Stimulated activated CD8-positive, alpha-beta memory T cell treated with anti-CD3 and anti-CD28 coated beads, Interleukin-2, amount 100 ng/mL, for 1 hour (primary cell): Measurements from ENCODE around the gene IL4R.
"Not testable (repeated sequence)": the region's sequence is repeated elsewhere in the genome, so short reads cannot be mapped to it uniquely, and the experiment has no call there.

Source experiments
- DNase-seq, 2 donors: peaks; one replicate each; pipeline ENCODE4 v3.0.0-alpha.2; 2020; ENCODE audit warnings: low read depth in 2 of 2

Gene IL4R

DNA sequence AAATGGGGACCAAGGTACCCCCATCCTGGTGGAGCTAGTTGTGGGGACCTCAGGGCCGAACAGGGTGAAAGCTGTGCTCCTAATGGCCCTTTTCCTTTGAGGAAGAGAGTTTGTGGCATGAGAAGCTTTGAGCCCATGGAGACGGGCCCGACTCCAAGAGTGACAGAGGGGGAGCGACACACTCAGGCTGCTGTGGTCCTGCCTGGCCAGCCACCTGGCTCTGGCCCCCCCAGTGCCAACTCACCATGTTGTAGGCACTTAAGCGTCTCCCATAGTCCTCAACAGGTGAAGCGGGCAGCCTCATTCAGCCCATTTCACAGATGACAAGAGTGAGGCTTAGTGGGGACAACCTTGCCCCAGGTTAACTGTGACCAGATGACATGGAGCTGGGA is 89.8 kb downstream of the IL4R start:
- no peak for DNase-seq

DNA sequence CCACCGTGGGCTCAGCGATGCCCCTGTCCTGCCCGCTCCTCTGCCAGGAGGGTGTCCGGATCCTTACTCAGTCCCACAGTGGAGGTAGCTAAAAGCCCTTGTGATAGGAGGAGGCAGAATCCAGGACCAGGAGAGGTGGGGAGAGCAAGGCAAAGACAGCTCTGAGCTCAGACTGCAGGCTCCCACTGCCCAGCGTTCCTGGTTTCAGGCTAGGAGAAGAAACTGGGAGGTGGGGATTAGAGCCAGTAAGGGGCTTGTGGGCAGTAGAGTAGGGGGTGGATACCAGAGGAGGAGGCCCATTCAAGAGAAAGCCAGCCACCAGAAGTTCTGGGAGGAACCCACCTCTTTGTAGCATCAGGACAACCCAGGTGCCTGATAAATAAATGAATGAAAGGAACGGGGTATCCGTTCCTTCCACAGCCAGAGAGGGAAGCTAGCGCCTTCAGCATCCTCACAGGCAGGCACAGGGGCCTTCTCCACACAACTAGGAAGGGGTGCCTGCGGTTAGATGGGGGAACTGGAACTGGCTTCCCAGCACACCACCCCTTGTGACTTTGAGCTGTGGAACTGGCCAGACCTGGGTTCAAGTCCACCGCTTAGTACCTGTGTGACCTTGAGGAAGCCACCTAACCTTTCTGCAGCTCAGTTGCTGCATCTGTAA is 90.5 kb downstream of the IL4R start:
- no peak for DNase-seq

DNA sequence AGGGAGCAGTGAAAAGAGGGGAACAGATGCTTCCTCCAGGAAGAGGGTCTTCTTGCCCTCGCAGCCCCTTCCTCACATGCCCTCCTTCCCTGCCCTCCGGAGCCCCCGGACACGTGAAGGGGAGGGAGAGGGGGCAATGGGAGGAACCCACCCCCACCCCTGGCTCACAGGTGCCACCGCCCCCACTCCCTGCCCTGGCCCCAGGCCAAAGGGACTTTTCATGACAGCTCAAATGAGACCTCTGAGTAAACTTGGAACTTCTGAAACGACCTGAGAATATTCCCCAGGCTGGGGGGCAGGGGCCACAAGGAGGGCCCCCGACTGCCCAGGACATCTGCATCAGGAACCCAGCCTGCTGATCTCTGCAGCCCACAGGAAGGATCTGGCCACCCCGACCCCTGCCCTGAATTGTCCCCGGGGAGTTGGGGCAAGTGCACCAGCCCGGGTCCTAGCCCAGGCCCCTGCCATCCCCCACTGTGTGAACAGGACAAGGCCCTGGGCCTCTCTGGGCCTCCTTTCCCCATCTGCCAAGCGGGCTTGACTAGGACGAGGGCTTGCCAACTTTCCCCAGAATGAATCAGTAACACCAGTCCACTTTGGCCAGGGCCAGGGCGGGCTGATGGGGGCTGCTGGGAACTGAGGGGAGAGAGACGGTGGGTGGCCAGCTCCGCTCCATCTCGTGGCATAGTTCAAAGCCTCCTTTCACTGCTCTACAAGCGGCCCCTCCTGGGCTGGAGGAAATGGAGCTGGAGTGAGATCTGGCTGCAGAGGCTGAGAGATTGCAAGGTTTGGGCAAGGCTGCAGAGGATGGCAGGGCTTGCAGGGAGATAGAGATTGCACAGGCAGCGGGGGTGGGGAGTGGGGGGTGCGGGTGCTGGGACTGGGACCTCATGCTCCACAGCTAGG is 92.0 kb downstream of the IL4R start:
- no peak for DNase-seq

DNA sequence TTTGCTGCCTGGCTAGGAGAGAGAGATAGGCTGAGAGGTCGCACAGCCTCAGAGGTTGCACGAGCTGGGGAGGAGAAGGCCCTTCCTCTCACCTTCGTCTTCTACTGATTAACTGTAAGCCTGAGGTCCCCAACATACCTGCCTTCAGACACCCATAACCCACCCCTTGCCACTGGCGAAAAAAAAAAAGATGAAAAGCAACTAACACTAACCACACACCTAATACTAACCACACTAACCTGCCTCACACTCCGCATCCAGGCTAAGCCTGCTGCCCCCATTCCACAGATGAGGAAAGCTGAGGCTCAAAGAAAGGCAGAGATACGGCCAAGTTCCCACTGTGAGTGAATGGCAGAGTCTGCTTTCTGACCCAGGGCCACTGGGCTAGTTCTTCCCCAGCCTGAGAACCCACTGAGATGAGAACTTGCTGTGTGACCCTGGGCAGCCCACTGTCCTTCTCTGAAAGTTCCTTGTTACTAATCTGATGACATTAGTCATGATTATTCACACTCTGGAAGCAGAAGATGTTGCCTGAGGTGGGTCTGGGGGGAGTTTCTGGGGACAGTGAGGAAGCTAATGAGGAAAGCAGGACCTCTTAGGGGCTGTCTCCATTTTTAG is 92.8 kb downstream of the IL4R start:
- DNase-seq: no peak

DNA sequence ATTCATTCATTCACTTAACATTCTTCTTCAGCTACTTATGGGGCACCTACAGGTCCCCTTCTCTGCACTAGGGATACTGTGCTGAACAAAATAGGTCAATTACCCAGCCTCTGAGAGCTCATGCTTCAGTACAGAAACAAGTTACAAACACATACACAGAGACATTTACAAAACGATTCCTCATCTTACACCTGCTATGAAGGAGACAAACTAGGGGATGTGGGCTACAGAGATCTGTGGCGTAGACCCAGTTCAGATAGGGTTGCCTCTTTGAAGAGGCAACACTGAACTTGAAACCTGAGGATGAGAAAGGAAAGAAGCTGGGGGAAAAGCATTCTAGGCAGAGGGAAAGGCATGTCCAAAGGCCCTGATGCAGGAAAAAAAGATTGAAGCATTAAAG is 93.4 kb downstream of the IL4R start:
- no peak for DNase-seq

DNA sequence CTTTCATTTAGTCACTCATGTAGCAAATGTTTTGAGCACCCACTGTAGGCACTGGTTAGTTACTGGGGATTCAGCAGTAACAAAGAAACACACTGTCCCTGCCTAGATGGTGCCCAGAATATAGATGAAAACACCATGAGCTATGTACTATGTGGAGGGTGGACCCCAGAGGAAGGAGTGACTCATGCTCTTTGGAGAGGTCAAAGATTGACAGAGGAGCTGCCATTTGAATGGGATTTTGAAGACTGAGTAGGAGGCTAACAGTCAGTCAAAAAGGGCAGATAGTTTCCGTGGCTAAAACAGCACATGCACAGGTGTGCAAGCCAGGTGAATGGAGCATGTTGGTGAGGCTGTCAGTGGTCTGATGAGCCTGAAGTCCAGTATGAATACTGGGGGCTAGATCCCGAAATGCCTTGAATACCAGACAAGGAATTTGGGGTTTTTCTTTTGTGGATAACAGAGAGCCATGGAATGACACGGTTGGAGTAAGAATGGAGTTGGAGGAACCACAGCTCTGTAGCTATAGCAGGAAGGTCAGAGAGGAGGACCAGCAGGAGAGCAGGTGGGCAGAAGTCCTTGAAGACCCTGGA is 94.3 kb downstream of the IL4R start:
- no peak for DNase-seq

DNA sequence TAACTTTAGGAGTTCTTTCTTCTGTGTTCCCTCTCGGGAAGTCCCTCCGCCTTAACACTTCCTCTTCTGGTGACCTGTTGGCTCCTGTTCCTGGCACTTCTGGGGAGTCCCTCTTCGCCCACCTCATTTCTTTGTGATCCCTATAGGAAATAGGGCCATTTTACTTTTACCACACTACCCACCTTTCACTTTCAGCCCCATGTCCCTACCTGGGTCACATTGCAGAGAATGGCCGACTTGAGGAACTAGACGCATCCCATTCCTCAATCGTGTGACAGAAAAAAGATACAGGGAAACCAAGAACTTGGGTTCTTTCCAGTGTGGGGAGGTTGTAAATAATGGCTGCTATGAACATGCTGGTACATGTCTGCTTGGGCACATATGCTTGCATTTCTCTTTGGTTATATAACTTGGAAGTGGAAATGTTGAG is 94.8 kb downstream of the IL4R start:
- no peak for DNase-seq

DNA sequence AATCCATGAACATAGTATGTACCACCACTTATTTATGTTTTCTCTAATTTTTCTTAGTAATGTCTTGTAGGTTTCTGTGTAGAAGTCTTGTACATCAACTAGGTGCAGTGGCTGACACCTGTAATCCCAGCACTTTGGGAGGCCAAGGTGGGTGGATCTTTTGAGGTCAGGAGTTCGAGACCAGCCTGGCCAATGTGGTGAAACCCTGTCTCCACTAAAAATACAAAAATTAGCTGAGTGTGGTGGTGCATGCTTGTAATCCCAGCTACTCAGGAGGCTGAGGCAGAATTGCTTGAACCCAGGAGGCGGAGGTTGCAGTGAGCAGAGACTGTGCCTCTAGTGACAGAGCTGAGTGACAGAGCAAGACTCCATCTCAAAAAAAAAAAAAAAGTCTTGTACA is 96.2 kb downstream of the IL4R start:
- DNase-seq: not testable (repeated sequence)

DNA sequence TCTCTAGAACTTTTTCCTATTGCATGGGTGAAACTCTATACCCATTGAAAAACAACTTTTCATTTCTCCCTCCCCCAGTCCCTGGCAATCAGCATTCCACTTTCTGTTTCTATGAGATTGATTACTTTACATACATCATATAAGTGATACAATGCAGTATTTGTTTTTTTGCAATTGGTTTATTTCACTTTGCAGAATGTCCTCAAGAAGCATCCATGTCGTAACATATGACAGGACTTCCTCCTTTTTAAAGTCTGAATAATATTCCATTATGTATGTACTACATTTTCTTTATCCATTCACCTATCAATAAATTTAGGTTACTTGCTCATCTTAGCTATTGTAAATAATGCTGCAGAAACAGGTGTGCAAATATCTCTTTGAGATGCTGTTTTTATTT is 97.0 kb downstream of the IL4R start:
- no peak for DNase-seq

DNA sequence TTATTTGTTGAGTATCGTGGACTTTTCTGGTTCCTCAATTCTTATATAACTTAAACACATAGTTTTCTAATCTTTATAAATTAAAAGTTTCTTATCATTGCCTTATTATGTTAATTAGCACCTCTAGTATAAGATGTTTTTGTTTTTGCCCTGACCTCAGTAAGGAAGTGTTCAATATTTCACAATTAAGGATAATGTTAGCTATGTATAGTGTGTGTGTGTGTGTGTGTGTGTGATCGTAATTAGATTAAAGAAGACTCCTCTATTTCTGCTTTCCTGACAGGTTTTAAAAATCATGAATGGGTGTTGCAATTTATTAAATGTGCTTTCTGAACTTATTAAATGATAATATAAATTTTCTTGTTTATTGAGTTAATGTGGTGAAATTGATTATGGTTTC is 100.2 kb downstream of the IL4R start:
- DNase-seq: no peak
